ENCODE data around the gene SMC1B.

The SMC1B gene

GRCh38 chr22:45318558-45319323 lies 94.7 kb downstream of the SMC1B start:
- DNase-seq: no peak

- DNase-seq: peak; percentile 55
These were observed 95.2 kb downstream of the SMC1B start for GRCh38 chr22:45318168-45318557.

- DNase-seq: peak; percentile 30
These were observed 95.7 kb downstream of the SMC1B start for GRCh38 chr22:45317551-45318167.

- no peak for DNase-seq
These were observed 96.4 kb downstream of the SMC1B start for GRCh38 chr22:45316796-45317526.

- no peak for DNase-seq
These were observed 98.6 kb downstream of the SMC1B start for GRCh38 chr22:45314786-45315185.

GRCh38 chr22:45314054-45314721 lies 99.2 kb downstream of the SMC1B start:
- no peak for DNase-seq

- no peak for DNase-seq
These were observed 100.5 kb downstream of the SMC1B start for GRCh38 chr22:45312856-45313255.

GRCh38 chr22:45312415-45312814 lies 101.0 kb downstream of the SMC1B start:
- no peak for DNase-seq

GRCh38 chr22:45310977-45311531 lies 102.3 kb downstream of the SMC1B start:
- DNase-seq: no peak

- no peak for DNase-seq
These were observed 102.9 kb downstream of the SMC1B start for GRCh38 chr22:45310331-45310976.

GRCh38 chr22:45309422-45310227 lies 103.8 kb downstream of the SMC1B start, which contains the start of gene FAM118A:
TSS of gene FAM118A (plus strand) at chr22:45309934. CDS start at chr22:45322380, 12,446 bp downstream.
- DNase-seq: peak; percentile 97

- no peak for DNase-seq
These were observed 104.4 kb downstream of the SMC1B start for GRCh38 chr22:45308957-45309421.

- no peak for DNase-seq
These were observed 104.9 kb downstream of the SMC1B start for GRCh38 chr22:45308391-45308956.

- DNase-seq: no peak
These were observed 107.3 kb downstream of the SMC1B start for GRCh38 chr22:45306139-45306538.

- no peak for DNase-seq
These were observed 107.8 kb downstream of the SMC1B start for GRCh38 chr22:45305456-45306075.

GRCh38 chr22:45304971-45305370 lies 108.4 kb downstream of the SMC1B start:
- no peak for DNase-seq

GRCh38 chr22:45303181-45303580 lies 110.2 kb downstream of the SMC1B start:
- no peak for DNase-seq

- DNase-seq: no peak
These were observed 110.6 kb downstream of the SMC1B start for GRCh38 chr22:45302751-45303150.

- no peak for DNase-seq
These were observed 114.4 kb downstream of the SMC1B start for GRCh38 chr22:45298934-45299505.
